HK-2 (cell line): ENCODE data around the gene KLHDC9.
A peak's percentile ranks its signal among the peaks of the same experiment; 100 is the strongest.
"Not testable (repeated sequence)": the region's sequence is repeated elsewhere in the genome, so short reads cannot be mapped to it uniquely, and the experiment has no call there.

Experiments used
- DNase-seq: peaks from one replicate; pipeline ENCODE4 v3.0.0-alpha.2; 2018; ENCODE audit not compliant: unreplicated experiment

Gene KLHDC9

GRCh38 chr1:161098210-161099068 lies at the start of gene KLHDC9:
Gene KLHDC9, plus strand, starts transcription at chr1:161098361. Its CDS starts 175 bp downstream, at chr1:161098536.
- peak; percentile 75 for DNase-seq

GRCh38 chr1:161048949-161049722 lies 49.0 kb upstream of the KLHDC9 start:
- DNase-seq: no peak

- DNase-seq: no peak
Observed at GRCh38 chr1:161051219-161051618, 46.9 kb upstream of the KLHDC9 start.

GRCh38 chr1:161052899-161053298 lies 45.3 kb upstream of the KLHDC9 start:
- DNase-seq: no peak

GRCh38 chr1:161054232-161054631 lies 43.9 kb upstream of the KLHDC9 start:
- DNase-seq: no peak

GRCh38 chr1:161054805-161055204 lies 43.4 kb upstream of the KLHDC9 start:
- DNase-seq: no peak

GRCh38 chr1:161059293-161059692 lies 38.9 kb upstream of the KLHDC9 start:
- no peak for DNase-seq

- DNase-seq: no peak
Observed at GRCh38 chr1:161061419-161061818, 36.7 kb upstream of the KLHDC9 start.

- DNase-seq: not testable (repeated sequence)
Observed at GRCh38 chr1:161063936-161064335, 34.2 kb upstream of the KLHDC9 start.

- not testable (repeated sequence) for DNase-seq
Observed at GRCh38 chr1:161065681-161066080, 32.5 kb upstream of the KLHDC9 start.

GRCh38 chr1:161066694-161067093 lies 31.5 kb upstream of the KLHDC9 start:
- DNase-seq: no peak

GRCh38 chr1:161068306-161069234 lies 29.6 kb upstream of the KLHDC9 start:
- no peak for DNase-seq

GRCh38 chr1:161069241-161069640 lies 28.9 kb upstream of the KLHDC9 start:
- DNase-seq: no peak

- DNase-seq: no peak
Observed at GRCh38 chr1:161069731-161070270, 28.4 kb upstream of the KLHDC9 start, which contains the start of gene ARHGAP30. Gene ARHGAP30, minus strand, starts transcription at chr1:161069891. Its CDS starts 267 bp downstream, at chr1:161069624.

- no peak for DNase-seq
Observed at GRCh38 chr1:161070761-161071160, 27.4 kb upstream of the KLHDC9 start.

- DNase-seq: peak; percentile 34
Observed at GRCh38 chr1:161071886-161072371, 26.2 kb upstream of the KLHDC9 start.

- no peak for DNase-seq
Observed at GRCh38 chr1:161072751-161073449, 25.3 kb upstream of the KLHDC9 start.

GRCh38 chr1:161073474-161074121 lies 24.6 kb upstream of the KLHDC9 start:
- DNase-seq: no peak

GRCh38 chr1:161074676-161075368 lies 23.3 kb upstream of the KLHDC9 start:
- no peak for DNase-seq
